NCI-H1417 treated with DMSO at 0.1 percent for 48 hours (cell line): ENCODE data around the gene LIFR.
A peak's percentile ranks its signal among the peaks of the same experiment; 100 is the strongest.

Experiments
- DNase-seq: peaks from one replicate; lab custom pipeline; 2025; lab: John Stamatoyannopoulos, UW

Gene LIFR

DNA sequence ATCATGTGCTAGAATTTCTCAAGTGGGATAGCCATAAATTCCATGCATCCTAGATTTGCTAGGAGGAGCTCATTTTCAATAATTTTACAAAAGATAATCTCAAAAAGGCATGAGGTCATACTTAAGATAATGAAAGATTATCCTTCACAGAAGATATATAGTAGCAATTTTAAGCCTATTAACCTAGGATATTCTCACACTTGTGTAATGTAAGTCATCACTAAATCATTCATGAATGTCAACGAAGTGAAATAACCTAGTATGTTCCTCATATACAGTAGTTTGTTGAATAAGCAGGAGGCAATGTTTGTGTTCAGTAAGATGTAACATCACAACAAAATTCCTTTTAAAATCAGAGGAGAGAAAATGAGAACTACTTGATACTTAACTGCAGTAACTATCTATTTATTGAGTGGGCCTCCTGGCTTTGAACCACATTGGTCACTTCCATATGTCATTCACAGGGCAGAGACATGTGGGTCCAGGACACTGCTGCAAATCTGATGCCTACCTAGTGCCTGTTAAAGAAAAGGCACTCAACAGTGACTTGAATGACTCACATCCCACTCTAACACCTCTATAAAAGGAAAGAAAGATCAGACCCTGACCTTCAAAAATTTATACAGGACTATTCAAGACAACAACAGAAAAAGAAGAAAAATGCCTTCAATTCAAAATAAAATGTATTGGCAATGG, 8.2 kb downstream of the LIFR start:
- DNase-seq: no peak

DNA sequence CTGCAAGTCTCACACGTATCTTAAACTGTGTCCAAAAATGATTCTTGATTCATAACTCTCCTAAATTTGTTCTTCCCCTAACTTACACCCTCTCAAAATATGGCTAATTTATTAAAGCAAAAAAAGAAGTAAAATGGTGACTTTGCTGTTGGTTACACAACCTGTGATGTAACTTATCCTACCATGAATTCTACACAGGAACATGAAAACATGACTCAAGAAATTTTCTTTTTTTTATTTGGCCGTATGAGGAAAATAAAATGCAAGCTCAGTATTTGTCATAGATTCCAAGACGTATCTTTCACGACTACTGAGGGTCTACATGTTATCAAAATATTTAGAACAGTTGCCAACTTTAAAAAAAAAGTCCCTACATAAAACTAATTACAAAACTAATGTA, 9.2 kb downstream of the LIFR start:
- no peak for DNase-seq

DNA sequence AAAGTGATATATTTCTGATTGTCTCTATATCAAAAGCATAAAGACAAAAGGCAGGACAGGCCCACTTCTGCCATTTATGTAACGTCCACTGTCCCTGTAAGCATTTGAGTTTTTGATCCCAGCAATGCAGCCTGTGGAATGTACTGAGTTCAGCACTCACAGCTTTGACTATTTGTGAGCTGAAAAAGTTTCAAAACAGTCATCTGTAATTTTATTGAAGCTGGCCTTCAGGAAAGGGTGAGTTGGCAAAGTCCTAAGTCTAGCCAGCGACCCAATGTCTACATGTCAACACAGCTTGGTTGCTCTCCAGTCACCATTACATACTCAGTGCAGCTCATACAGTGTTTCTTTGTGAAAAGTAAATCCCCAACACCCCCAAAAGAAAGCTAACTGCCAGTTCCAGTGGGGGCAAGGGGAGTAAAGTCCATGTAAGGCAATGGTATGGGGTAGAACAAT, 9.7 kb downstream of the LIFR start:
- no peak for DNase-seq

DNA sequence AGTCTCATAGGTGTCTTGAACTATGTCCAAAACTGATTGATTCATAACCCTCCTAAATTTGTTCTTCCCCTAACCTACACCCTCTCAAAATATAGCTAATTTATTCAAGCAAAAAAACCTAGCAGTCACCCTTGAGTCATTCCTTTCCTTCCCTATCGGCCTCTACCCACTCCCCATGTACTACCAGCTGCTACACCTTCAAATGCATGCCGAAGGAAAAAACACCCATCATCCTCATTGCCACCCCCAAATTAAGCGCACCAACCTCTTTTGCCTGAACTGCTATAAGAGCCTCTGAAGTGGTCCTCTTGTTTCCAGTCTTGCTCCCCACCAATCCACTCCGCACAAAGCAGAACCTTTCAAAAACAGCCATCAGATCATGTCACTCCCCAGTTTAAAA, 12.6 kb downstream of the LIFR start:
- no peak for DNase-seq

DNA sequence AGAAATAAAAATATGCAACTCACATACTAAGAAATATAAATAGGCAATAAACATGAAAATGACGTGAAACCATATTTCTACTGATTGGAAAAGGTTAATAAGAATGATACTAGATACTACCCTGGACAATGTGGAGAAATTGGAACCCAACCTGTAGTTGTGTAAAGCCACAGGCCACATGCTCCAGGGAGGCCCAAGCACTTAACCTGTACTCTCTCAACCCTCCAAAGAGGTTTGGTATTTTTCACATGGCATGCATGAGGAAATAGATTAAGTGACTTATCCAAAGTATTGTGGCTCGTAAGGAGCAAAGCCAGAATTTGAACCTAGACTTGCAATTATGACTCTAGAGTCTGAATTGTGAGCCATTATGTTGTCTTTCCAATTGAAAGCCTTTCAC, 13.4 kb downstream of the LIFR start:
- no peak for DNase-seq

DNA sequence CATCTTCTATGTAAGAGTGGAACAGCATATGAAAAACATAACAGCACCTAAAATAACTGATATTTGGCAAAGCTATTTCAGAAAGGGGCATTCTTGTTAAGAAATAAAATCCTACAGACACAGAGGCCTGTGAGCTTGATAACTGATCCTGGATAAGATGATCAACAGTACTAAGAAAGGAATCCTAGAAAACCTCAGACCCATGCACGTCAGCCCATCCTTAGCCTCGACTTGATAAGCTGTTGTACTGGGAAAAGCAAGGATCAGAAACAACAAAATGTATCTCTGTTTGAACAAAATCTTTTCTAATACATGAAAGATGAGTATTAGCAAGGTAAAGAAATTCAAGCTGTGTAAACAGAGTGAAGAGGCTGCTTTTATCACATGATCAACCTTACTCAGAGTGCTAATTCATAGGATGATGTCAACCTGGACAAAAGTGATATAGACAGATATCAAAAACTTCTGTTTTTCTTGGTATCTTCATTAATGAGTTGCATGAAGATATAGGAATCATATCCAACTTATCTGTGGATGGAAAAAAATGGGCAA, 15.2 kb downstream of the LIFR start:
- peak; percentile 46 for DNase-seq

DNA sequence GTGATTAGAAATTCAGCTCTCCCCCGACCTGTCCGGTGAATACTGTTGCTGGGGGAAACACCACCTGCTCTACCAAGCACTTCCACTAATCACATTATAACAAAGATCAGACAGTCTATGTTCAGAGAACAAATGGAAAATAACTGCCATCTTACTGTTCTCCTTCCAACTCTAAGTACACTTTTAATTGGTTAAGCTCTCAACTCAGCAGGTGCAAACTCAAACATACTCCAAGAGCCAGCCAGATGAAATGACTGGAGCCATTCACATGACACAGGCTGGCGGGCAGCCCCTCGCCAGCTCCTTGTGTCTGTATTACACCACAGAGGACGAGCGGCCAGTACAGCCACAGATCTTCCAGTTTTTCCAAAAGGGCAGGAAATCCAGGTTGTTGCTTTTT, 16.1 kb downstream of the LIFR start:
- DNase-seq: peak; percentile 91

DNA sequence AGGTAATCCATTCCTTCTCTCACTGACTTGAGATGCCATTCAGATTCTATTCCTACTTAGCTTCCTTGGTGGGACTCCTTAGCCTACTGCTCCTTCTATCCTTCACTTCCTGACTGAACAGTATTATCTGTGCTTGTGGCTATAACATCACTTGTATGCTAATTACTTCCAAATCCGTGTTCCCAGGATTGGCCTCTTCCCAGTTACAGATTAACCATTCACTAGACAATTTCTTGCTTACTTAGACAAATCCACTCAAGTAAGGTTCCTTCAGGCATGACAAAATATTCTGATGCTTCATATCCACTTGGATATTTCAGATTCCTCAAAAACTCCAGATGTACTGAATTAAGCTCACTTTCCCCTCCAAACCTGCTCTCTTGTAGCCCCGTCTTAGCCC, 18.3 kb downstream of the LIFR start:
- no peak for DNase-seq

DNA sequence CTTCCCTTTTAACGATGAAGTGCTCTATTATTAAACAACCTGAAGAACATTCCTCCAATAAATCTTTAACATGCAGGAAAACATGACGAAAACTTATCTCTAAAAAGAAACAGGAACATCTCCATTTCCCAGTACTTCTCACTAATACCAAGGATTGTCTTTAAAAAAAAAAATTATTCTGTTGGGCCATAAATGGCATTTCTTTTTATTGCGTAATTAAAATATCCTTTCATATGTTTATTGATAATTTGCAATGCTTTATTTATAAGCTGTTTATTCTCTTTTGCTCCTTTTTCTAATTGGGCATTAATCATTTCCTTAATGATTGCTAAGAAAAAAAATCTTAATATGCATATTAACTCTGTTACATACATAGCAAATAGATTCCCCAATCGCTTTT, 18.9 kb downstream of the LIFR start:
- no peak for DNase-seq

DNA sequence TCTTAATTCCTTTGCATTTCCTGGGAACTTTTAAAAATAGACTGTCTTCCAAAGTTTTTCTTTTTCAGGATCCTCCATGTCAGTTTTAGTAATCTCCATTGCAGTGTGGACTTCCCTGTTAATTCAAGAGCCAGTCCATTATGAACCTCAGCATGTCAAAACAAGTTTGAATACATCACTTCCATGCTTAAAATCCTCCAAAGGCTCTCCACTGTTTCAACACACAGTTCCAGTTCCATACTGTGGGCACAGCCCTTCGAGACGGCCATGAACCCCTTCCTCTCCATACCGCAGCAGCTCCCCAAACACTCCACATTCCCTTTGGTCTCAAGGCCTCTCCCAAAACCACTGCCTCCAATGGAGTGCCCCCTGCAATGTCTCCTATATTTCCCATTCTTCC, 19.5 kb downstream of the LIFR start:
- no peak for DNase-seq

DNA sequence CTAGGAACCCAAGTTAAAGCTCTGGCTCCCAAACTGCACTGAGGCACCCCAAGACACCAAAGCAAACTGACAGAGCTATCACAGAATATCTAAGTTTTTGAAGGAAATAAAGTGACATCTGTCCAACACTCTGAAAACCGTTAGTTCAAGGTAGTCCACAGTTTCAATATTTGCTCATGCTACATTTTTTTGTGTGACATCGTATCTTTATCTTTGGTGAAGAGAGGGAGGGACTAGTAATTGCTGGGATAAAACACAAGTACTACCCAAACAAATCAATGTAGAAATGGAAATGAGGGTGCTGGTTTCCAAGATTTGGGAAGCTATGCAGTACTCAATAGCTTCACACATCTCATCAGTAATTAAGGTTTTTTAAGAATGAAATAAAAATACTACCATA, 20.6 kb downstream of the LIFR start:
- DNase-seq: no peak

DNA sequence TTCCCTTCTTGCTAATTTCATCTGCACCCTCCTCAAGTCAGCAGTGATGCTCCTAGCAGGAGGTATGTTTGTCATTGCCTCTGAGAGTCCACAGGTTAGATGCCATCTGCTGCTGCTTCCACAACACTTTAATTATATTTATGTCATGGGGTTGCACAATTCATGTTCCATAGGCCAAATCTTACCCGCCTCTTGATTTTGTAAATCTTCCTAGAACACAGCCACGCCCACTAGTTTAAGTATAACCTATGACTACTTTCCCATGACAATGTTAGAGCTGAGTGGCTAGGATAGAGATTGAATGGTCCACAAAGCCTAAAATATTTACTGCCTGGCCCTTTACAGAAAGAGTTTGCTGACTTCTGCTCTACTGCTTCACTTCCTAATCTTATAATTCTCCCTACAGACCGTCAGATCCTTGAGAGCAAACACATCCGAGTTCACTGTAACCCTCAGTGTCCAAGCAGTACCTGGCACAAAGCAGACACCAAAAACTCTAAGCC, 21.1 kb downstream of the LIFR start:
- DNase-seq: no peak

DNA sequence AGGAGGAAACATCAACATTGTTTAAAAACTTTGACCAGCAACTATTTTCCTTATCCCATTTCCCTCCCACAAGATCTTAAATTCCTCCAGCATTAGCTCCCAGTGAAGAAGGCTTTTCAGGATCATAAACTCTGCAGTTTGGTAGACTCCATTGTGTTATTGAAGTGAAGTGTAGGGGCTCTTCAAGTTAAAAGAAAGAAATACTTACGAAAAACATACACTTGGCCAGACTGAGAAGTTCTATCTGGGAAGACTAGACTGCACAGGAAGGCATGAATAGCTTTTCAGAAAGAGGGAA, 22.3 kb downstream of the LIFR start:
- DNase-seq: no peak

DNA sequence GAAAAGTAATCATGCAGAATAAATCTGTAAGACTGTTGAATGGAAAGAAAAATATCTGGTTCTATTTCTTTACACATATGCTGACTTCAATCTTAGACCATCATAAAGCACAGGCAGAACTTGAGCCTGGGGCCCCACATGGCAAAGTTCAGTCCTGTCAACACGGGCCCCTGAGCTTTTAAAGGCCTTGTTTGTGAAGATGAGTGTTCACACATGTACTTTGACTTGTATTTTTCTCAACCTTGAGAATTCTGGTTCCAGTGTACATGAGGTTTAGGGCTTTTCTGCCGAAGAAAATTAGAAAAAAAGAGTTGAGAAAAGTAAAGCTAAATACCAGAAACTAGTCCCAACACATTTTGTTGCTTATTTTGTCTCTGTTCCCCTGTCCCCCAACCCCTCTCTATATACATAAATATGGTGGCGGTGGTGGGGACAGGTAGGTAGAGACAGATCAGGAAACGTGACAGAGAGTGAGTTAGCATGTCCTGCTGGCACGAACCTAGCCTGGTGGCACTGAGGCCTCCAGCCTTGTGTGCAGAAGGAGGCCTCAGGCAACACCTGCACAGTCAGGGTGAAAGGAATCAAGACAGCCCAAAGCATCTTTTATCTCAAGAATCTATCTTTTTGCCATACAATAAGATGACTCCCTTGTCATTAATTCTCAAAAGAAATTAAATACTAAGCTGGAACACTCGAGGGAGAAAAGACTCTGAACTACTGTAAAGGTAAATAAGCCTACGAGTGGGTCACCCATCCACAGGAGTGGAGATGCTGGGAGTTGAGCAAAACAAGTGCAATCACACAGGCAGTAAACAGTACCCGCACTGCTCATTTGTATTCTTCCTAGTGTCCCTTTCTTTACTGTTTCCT, 22.9 kb downstream of the LIFR start:
- DNase-seq: no peak

DNA sequence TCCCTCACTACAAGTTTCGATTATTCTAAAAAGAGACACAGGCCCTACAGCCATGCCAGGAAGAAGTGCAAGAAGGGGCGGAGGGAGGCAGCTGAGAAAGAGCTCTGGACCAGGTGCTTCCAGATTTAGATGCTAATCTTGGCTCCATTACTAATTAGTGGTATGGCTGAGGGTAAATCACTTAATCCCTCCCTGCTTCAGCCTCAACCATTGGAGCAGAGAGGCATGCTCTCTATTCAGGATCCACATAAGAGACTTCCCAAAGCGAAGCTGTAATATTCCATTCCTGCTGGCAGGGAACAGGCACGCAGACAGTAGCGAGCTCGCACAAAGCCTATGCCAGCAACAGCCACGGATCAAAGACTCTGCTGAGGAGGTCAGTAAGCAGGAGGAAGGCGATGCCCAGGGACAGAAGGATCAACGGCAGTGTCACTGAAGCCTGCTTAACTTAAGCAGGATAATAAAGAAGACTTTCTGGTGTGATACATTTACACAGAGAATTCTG, 24.2 kb downstream of the LIFR start:
- no peak for DNase-seq

DNA sequence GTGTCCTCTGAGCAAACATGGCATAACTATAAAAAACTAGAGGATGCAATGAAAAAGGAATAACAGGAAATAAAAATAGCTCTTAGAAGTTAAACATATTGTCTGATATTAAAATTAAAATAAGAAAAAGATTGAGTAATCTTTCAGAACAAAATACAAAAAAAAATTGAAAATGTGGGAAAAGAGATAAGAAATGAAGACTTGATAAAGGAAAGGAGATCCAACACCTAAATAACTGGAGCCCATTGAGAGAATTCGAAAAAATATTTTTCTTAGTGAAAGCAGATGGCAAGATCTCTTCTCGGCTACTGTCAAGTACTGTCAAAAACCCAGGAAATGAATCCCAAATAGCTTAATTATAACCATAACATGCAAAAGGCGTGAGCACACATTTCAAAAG, 24.9 kb downstream of the LIFR start:
- no peak for DNase-seq

DNA sequence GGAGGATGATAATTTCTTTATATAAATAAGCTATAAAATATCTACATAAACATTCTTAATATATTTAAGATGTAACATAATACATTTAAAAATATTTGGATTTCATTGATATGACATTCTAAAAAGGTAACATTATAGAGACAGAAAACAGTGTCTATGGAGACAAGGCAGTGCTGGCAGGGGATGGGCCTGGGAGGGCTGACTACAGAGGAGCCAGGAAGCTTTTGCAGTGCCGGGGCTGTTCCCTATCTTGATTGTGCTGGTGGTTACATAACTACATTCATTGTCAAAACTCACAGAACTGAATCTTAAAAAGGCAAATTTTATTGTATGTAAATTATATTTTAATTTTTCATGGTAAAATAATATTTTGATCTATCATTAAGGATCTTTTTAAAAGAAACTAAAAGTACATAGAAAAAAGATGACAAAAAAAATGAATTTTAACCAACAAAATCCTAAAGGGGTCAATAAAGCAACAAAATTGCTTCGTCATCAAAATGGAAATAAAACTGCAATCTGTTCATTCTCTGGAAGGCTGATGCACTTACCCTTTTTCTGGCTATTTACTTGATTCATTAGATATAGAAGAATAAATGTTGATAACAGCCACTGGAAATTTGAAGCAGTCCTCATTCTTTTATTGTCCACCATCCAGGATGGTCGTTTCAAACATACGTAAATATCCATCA, 26.3 kb downstream of the LIFR start:
- no peak for DNase-seq

DNA sequence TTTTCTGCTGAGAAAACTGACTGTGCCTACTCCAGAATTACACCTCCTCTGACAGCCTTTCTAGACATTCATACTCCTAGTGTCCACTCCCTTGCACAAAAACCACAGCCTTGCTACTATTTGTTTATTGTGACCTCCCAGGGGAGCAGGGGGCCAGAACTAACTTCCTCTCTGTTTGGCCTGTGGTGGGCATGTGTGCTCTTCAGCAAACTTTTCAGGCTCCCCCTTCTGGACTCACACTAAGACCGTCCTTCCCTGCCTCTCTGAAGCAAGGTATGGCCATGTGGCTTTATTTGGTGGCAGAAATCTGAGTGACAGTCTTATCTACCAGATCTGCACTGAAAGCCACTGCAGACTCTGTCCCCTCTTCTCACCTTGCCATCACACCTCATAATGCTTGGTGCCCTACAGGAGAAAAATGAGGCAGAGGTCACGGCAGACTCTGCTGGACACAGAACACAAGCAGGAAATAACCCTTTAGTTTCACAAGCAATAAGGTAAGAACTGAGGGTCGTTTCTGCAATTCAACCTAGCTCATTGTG, 28.2 kb downstream of the LIFR start:
- no peak for DNase-seq

DNA sequence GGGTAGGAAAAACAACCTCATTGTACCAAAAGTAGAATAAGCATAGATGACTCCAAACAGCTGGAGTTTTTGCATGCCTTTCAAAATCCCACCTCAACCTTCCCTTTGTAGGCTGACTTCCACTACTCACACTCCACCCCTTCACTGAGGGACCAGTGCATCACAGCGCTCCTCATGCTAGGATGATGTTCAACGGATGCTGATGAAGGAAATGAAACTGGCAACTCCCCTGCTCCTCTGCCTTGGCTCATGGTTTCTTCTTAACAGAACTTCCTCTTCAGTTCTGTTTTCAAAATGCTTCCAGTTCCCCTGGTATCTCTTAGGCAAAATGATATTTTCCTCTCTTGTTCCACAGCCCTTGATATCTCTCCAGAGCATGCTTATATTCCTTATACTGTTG, 29.0 kb downstream of the LIFR start:
- no peak for DNase-seq

DNA sequence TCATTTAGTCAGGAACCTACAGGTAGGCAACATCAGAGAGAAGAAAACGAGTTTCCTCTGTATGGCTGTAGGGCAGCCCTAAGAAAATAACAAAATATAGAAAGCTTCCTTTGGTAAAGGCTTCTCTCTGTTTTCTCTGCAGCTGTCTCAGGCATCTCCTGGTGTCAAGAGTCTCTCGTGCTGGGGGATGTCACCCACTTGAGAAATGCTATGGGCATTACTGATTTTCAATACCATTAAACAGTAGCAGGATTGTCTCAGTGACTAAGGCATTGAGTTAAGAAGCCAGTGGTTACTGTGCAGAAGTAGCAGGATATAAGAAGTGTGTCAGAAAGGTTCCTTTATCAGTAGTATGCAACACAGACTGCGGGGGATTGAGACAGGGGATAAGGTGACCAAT, 32.4 kb downstream of the LIFR start:
- DNase-seq: no peak

DNA sequence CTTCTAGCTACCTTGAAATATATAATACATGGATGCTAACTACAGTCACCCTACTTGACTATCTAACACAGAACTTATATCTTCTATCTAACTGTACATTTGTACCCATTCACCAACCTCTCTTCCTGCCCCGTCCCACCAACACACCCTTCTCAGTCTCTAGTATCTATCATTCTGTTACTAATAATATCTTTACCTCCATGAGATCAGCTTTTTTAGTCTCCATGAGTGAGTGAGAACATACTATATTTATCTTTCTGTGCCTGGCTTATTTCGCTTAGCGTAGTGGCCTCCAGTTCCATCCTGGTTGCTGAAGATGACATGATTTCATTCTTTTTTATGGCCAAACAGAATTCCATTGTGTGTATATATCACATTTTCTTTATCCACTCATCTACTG, 37.0 kb downstream of the LIFR start:
- DNase-seq: no peak

DNA sequence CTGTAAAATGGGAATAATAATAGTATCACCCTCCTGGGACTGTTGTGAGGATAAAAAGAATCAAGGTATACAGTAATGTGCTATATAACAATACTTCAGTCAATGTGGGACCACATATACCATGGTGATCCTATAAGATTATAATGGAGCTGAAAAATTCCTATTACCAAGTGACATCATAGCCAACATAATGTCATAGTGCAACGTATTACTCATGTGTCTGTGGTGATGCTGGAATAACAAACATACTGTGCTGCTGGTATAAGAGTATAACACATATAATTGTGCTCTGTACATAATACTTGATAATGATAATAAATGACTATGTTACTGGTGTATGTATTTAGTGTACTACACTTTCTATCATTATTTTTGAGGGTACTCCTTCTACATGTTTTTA, 38.1 kb downstream of the LIFR start:
- no peak for DNase-seq
